Sciatic nerve (tissue), 2 donors: Measurements from ENCODE around the gene KIF14. TPM values are rescaled to one million over a fixed set of nuclear protein-coding genes. Genes with fewer than 3 reads are reported as not detected.

Source experiments
- ATAC-seq: fragments of 200-7000 bp; cut with Tn5 transposase; one replicate; pipeline ENCODE4 v1.9.1; 2020; ENCODE audit warnings: mild to moderate bottlenecking, moderate library complexity
- DNase-seq: peaks from one replicate; pipeline ENCODE4 v3.0.0-alpha.2; 2020; ENCODE audit warnings: low spot score
- intact Hi-C: fragments of 100-400 bp; cut with DNase I; formaldehyde crosslinking; loops from one replicate; pipeline ENCODE4 v1.14.2; 2022
- total RNA-seq: library from RNA; stranded (reverse); fragmentation: NEBNext Ultra II Directional; extraction: Animal tissue kit (Norgen Biotek cat#: 25700); gene quantifications from one replicate; pipeline ENCODE4 v1.2.1, GENCODE V29; 2021
- donor health status: DM: no; HTN: no; CAD: no.
- donor health status: DM: no; HTN: no; CAD: no.

Gene KIF14, protein sequence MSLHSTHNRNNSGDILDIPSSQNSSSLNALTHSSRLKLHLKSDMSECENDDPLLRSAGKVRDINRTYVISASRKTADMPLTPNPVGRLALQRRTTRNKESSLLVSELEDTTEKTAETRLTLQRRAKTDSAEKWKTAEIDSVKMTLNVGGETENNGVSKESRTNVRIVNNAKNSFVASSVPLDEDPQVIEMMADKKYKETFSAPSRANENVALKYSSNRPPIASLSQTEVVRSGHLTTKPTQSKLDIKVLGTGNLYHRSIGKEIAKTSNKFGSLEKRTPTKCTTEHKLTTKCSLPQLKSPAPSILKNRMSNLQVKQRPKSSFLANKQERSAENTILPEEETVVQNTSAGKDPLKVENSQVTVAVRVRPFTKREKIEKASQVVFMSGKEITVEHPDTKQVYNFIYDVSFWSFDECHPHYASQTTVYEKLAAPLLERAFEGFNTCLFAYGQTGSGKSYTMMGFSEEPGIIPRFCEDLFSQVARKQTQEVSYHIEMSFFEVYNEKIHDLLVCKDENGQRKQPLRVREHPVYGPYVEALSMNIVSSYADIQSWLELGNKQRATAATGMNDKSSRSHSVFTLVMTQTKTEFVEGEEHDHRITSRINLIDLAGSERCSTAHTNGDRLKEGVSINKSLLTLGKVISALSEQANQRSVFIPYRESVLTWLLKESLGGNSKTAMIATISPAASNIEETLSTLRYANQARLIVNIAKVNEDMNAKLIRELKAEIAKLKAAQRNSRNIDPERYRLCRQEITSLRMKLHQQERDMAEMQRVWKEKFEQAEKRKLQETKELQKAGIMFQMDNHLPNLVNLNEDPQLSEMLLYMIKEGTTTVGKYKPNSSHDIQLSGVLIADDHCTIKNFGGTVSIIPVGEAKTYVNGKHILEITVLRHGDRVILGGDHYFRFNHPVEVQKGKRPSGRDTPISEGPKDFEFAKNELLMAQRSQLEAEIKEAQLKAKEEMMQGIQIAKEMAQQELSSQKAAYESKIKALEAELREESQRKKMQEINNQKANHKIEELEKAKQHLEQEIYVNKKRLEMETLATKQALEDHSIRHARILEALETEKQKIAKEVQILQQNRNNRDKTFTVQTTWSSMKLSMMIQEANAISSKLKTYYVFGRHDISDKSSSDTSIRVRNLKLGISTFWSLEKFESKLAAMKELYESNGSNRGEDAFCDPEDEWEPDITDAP (N-terminal part only)
- total RNA-seq, result 0.22 TPM

DNA sequence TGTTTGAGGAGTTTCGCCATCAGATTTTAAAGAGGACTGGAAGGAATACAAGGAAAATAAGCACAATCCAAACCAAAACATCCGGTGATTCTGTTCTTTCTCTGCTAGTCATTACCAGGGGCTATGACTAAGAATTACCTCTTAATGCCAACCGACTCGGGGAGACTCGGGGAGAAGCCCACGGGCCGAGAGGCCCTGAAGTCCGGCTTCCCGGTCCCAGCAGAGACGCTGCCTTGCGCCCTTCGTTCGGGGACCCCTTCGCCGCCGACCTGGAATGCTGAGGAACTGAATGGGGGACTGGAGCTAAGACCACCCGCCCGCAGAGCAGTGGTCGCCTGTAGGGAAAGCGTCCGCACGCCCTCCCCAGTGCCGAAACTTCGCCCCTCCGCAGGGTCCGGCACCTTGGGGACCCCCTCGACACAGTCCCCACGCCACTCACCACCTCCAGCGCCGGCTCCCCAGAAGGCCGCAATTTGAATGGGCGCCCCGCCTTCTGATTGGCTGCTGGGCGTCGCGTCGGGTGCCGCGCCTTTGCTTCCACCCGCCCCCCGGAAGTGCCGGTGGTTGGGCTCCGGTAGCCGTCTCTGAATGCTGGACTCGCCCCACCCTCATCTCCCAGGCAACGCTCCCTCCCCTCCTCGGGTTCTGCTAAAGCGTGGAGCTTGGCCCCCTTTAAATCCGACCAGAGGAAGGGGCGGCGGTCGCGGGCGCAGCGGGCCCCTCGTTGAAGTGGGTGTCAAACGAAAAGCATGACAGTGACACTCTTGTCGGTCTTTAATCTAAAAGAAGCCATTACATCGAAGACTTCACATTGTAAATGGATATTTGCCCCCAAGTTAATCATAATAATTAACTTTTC is at the start of gene KIF14:
TSS of gene KIF14 (minus strand) at position 479 of the 859 bp plus-strand sequence. CDS start 2,028 bp downstream, outside the sequence.
- ATAC-seq (peak; percentile 99), DNase-seq (peak; percentile 94)
- intact Hi-C loops, result loop anchor here (10.0 kb wide), 1 partner anchor 184 kb away; no protein-coding TSS in a partner anchor

DNA sequence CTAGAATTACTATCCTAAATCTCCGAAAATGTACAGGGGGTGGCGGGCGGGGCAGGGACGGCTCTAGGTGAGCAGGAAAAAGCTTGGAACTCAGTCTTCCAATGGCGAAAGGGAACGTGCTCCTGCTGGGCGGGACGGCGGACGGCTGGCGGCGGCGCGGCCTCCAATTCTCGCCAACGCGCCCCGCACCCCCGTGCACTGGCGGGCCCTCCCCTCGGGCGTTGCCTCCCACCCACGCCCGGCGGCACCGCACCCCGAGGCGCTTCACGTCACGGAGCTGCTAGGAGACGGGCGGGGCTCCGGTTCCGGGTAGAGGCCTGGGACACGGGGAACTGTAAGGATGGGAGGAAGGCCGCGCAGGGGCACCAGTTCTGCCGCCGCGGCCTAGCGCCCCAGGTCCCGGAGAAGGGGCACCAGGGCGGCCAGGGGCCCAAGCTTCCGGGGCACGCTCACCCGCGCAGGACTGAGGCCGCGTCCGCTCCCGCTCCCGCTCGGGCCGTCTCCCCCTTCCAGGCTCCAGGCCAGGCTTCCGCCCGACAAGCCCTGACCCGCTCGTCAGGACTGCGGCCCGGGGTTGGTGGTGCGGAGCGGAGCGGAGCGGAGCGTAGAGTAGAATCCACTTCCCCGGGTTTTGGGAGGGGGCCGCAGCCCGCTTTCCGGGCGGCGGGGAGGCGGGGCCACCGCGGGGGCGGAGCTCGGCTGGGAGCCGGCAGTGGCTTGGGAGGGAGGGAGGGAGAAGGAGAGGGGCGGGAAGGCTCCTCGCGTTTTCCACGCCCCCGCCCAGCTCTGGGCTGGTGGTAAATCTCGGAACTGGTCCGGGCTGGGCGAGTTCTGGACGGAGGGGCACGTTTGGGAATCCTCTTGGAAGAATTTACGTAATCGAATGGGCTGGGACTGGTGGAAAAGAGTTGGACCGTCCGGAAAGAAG is 49.0 kb upstream of the KIF14 start, which contains the start of gene DDX59:
TSS of gene DDX59 (minus strand) at position 594 of the 928 bp plus-strand sequence. CDS start 3,167 bp downstream, outside the sequence.
- DNase-seq (peak; percentile 97), ATAC-seq (peak; percentile 96)
- intact Hi-C loops, result no loop called here

DNA sequence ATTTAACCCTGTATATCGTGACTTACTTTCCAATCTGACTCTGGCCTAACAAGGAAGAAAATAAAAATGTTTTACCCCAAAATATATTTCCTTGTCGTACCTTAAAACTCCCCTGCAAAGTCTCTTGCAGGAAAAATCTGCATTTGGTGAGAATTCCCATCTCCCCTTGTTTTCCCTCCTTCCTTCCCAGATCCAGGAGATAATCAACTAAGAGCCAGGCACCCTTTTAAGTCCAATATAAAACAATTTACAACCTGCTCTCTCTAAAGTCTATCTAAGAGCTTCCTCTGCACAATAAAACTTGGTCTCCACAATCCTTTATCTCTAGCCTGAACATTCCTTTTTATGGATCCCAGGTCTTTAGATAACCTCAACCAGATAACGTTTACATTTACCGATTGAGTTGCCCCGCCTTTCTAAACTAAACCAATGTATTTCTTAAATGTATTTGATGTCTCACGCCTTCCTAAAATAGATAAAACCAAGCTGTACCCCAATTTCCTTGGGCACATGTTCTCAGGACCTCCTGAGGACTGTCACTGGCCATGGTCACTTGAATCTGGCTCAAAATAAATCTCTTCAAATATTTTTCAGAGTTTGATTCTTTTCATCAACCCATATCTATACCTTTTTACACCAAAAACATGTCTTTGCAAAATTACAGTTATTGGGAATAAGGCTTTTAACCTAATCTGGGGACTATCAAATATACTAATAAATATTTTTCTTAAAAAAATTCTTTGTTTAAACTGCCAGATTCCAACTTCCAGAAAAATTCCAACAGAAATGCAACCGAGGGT is 48.2 kb upstream of the KIF14 start:
- no peak for ATAC-seq
- intact Hi-C loops, result no loop called here
- DNase-seq, result no peak

DNA sequence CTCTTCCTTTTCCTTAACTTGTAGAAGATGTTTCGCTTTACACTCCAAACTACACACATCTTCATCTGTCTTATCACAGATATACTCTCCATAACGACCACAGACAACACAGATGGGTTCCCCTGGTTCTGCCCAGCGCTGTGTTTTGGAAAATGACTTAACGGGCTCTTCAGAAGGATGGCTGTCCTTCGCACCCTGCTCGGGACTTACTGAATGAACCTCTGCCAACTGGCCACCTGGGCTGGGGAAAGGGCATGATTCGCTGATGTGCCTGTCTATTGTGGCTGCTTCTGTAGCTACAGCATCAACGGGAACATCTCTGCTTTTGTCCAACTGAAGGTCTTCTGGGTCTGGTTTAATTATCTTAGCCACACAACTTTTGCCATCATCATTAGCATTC is 45.8 kb upstream of the KIF14 start:
- no peak for ATAC-seq
- intact Hi-C loops, result no loop called here
- no peak for DNase-seq

DNA sequence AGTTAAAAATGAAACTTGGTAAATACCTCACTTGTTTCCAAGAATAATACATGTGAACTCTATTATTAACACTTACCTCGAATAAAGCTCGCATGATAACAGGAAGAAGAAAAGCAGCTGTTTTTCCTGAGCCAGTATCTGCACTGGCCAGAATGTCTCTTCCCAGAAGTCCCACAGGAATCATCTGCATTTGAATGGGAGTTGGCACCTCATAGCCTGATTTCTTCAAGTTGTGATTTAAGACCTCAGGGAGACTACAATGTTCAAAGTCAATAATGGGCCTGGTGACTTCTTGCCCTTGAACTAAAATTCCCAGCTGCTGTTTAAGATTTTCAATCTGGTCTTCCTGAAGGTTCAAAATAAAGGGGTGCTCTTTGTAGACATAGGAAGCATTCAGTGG is 45.3 kb upstream of the KIF14 start:
- intact Hi-C loops, result no loop called here
- ATAC-seq, result peak; percentile 44

DNA sequence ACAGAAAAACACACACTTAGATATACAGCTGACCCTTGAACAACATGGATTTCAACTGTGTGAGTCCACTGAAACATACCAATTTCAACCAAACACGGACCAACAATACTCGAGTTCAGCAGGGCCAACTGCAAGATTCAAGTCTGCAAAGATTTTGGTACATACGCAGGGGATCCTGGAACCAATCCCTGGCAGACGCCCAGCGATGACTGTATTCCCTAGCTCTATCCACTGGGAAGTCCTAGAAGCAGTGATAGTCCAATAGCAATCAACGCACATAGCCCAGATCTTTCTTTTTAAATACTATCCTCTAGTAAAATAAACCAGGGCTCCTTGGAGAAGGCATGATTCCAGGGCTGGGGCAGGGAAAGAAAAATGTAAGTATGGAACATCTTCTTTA is 40.2 kb upstream of the KIF14 start:
- intact Hi-C loops, result no loop called here
- DNase-seq (no peak), ATAC-seq (no peak)

More for the DNA sequence above, 45.3 kb upstream of the KIF14 start:
- DNase-seq, result no peak

DNA sequence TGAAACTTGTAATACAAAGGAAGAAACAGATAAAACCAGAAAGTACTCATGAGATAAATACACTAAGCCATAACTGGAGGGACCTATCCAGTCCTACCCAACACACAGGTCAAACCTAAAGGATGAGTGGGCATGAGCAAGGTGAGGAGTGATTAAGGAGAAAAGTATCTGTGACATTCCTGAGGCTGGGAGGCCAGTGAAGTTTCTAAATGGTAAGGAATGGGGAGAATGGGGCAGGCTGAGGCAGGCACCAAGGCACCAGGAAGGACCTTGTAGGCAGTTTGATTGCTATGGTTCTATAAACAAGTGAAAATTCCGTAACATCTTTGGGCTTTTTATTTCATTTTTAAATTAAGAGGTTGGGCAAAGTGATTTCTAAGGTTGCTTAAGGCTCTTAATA is 38.7 kb upstream of the KIF14 start:
- intact Hi-C loops, result no loop called here
- no peak for DNase-seq

DNA sequence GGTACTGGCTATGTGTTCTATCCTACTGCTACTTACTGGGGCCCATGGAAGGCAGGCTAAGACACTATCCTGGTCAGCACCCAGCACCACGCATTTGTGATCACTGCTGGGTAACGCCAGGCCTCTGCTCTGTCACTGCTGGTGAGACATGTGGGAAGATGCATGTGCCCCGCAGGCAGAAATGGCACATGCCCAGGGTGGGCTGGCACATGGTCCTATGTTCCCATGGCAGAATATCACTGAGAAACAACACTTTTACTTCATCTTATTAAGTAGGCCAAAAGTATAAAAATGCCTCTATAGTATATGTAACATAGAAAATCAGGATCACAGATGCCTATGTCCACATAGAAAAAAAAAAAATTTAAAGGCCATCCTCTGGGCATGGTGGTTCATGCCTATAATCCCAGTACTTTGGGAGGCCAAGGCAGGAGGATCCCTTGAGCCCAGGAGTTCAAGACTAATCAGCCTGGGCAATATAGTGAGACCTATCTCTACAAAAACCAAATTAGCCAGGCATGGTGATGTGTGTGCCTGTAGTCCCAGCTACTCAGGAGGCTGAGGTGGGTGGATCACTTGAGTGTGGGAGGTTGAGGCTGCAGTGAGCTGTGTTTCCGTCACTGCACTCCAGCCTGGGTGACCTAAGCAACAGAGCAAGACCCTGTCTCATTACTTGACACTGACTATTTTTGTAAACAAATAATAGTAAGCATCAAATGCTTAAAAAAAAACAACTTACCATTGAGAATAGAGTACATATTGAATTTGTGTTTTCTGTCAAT is 37.7 kb upstream of the KIF14 start:
- intact Hi-C loops, result no loop called here
- ATAC-seq (no peak), DNase-seq (no peak)

More for the DNA sequence above, 38.7 kb upstream of the KIF14 start:
- no peak for ATAC-seq

DNA sequence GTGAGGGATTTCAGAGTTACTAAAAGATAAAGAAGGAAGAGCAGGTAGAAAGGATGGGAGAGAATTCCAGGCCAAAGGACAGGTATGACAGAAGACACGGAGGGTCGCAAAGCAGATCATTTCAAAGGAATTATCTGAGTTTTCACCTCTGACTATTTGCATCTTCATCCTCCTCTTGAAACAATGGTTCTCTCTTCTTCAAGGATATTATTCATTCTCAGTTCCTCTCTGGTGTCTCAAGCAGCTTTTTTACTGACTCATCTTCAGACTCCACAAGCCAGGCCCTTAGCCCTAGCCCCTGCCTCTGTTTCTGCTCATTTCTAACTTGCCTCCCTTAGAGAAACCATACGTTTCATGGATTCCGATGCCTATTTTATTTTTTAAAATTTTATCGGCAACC is 34.1 kb upstream of the KIF14 start:
- intact Hi-C loops, result no loop called here
- ATAC-seq (no peak), DNase-seq (no peak)

DNA sequence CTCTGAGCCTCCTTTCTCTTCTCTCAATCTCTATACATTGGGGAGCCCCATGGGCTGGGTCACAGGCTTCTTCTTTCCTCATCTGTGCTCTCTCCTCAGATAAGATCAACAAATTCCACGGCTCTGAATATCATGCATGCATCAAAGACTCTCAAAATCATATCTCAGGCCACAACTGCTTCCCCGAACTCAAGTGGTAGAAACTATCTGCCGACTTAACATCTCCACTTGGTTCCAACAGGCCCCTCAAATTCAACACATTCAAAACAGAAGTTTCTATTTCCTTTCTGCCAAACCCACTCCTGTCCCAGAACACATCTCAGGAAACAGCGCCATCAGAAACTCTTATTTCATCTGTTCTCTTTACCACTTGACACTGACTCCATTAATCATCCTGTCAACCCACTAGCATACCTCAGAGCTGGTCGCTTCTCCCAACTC is 32.5 kb upstream of the KIF14 start:
- DNase-seq, result no peak
- no peak for ATAC-seq
- intact Hi-C loops, result no loop called here

DNA sequence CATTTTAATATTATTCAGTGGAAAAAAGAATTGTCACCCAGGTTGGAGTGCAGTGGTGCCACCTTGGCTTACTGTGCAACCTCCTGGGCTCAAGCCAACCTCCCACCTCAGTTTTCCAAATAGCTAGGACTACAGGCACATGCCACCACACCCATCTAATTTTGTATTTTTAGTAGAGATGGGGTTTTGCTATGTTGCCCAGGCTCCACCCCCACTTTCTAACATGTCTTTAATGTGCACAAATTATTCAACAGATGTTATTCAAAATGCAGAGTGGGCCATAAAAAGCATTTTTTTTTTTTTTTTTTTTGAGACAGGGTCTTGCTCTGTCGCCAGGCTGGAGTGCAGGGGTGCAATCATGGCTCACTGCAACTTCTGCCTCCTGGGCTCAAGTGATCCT is 31.8 kb upstream of the KIF14 start:
- DNase-seq (no peak), ATAC-seq (no peak)
- intact Hi-C loops, result no loop called here

DNA sequence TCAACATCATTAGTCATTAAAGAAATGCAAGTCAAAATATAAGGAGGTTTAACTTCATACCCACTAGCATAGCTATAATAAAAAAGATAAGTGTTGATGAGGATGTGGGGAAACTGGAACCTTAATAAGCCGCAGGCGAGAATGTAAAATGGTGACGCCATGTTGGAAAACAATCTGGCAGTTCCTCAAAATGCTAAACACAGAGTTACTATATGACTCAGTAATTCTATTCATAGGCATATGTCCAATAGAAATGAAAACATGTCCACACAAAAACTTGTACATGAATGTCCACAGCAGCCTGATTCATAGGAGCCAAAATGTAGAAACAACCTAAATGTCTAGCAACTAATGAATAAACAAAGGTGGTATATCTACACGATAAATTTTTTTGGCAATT is 26.0 kb upstream of the KIF14 start:
- intact Hi-C loops, result no loop called here
- ATAC-seq, result no peak
- no peak for DNase-seq

DNA sequence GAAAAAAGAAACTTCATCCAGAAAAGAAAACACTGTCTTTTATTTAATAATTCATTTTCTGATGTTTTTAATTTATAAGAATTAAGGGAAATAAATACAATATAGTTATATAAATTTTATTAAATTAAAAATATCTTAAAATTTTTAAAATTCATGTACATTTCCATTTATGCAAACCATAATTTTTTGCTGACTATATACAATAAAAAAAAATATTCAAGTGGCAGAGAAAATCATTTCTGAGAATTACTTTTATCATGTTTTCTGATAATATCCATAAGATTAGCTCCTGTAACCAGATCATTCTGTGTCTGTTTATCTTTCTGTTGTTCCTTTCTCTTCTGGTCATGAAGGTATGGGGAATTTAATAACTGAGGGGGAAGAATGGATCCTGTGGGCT is 23.5 kb upstream of the KIF14 start:
- no peak for ATAC-seq
- DNase-seq, result no peak
- intact Hi-C loops, result no loop called here

DNA sequence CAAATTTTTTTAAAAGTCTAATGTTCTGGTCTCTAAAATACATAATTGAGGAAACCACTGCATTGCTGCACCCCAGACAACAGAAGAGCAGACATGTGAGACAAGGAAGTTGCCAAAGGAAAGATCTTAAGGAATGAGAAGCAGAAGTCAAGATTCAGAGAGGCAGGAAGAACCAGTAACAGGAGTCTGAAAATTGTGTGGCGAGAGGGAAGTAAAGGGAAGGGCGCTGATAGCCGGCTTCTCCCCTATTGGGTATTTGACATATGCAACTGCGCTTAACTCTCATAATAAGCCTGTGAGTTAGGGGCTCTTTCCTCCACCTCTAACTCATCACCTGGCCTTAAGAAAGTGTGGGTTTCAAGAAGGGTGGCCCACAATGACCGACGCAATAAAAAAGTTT is 21.9 kb upstream of the KIF14 start:
- intact Hi-C loops, result no loop called here
- DNase-seq, result no peak
- no peak for ATAC-seq

DNA sequence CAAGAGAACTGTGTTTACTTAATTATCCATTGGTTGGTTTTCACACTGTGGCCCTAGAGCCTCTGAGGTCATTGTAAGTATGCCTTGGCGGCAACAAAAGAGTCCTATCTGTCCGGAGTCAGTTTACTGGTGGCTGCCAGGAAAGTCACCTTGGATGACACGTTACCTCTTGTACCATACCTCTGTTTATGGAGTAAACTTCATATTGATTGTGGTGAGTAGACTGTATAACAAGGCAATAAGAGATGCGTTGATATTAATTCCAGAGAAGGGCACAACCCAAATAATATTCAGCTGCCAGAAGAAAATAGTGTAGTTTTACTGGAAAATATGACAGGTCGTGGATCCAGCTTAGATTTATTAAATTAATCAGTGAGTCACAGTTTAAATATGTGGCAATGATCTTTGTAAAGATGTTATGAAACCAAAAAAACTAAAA is 20.4 kb upstream of the KIF14 start:
- peak; percentile 45 for ATAC-seq
- intact Hi-C loops, result no loop called here
- DNase-seq, result no peak
